ENCODE measurements around the gene INPP4B.

GRCh38 chr4:142727149-142727548 is 119.0 kb downstream of the INPP4B start:
- TF ChIP-seq POLR2AphosphoS5 (IDR thresholded peaks at IDR 0.05; ENCODE audit: low read depth, low read length) = no peak
- no peak for TF ChIP-seq POLR2A (IDR thresholded peaks at IDR 0.05; ENCODE audit: low read depth, low read length)
- TF ChIP-seq TAF1 (IDR thresholded peaks at IDR 0.05; ENCODE audit: low read depth, low read length) = no peak
- TF ChIP-seq SPI1 (IDR thresholded peaks at IDR 0.05; ENCODE audit: low read depth, low read length) = no peak
- no peak for TF ChIP-seq PAX5 (IDR thresholded peaks at IDR 0.05; ENCODE audit: insufficient read depth, low read length, severe bottlenecking)
- no peak for TF ChIP-seq POU2F2 (IDR thresholded peaks at IDR 0.05; ENCODE audit: low read depth, low read length)

All from GM12891 (cell line).